GM23338 (cell line): Measurements from ENCODE around the gene YAP1. TPM values are rescaled to one million over a fixed set of nuclear protein-coding genes. Genes with fewer than 3 reads are reported as not detected.

Experiments
- ATAC-seq: fragments of 200-7000 bp; cut with Tn5 transposase; 3 replicates; pipeline ENCODE4 v1.9.1; 2020
- DNase-seq: peaks from one replicate; pipeline ENCODE4 v3.0.0-alpha.2; 2015; ENCODE audit warnings: low spot score
- H2AFZ ChIP-seq: fragments of 200-600 bp; sonication (generic); 2 replicates; pipeline ENCODE4 v1.8.0; 2016; ENCODE audit warnings: antibody characterized with exemption, mild to moderate bottlenecking, moderate library complexity
- H3F3A ChIP-seq: fragments of 200-600 bp; sonication (generic); replicated peaks from 2 replicates; pipeline ENCODE4 v1.8.0; 2017; ENCODE audit warnings: antibody characterized with exemption, mixed run types, low read depth
- H3K27ac ChIP-seq: fragments of 200-600 bp; sonication (generic); 2 replicates; pipeline ENCODE4 v1.6.1; 2016; ENCODE audit warnings: low read depth
- H3K27me3 ChIP-seq: fragments of 200-600 bp; sonication (generic); 2 replicates; pipeline ENCODE4 v1.8.0; 2016; ENCODE audit warnings: mild to moderate bottlenecking, mixed run types, moderate library complexity; ENCODE audit not compliant: insufficient read depth
- H3K36me3 ChIP-seq: fragments of 200-600 bp; sonication (generic); 2 replicates; pipeline ENCODE4 v1.8.0; 2016; ENCODE audit warnings: mild to moderate bottlenecking; ENCODE audit not compliant: insufficient read depth
- H3K4me1 ChIP-seq: fragments of 200-600 bp; sonication (generic); 2 replicates; pipeline ENCODE4 v1.8.0; 2016; ENCODE audit warnings: mild to moderate bottlenecking, moderate library complexity; ENCODE audit not compliant: insufficient read depth
- H3K4me2 ChIP-seq: fragments of 200-600 bp; sonication (generic); 2 replicates; pipeline ENCODE4 v1.7.1; 2017; ENCODE audit warnings: mixed run types
- H3K4me3 ChIP-seq: fragments of 200-600 bp; sonication (generic); 2 replicates; pipeline ENCODE4 v1.6.1; 2016; ENCODE audit warnings: mixed run types
- H3K79me2 ChIP-seq: fragments of 200-600 bp; sonication (generic); replicated peaks from 2 replicates; pipeline ENCODE4 v1.8.0; 2017; ENCODE audit warnings: mild to moderate bottlenecking; ENCODE audit not compliant: insufficient read depth
- H3K9me2 ChIP-seq: fragments of 200-600 bp; sonication (generic); 2 replicates; pipeline ENCODE4 v1.8.0; 2017; ENCODE audit not compliant: insufficient read depth
- H4K20me1 ChIP-seq: fragments of 200-600 bp; sonication (generic); replicated peaks from 2 replicates; pipeline ENCODE4 v1.8.0; 2017; ENCODE audit warnings: mild to moderate bottlenecking; ENCODE audit not compliant: insufficient read depth
- H3K27ac Mint-ChIP-seq: 2 replicates; pipeline ENCODE4 v1.8.0; 2020; ENCODE audit warnings: inconsistent platforms, mild to moderate bottlenecking, moderate library complexity, mixed read lengths
- H3K27me3 Mint-ChIP-seq: 3 replicates; pipeline ENCODE4 v1.8.0; 2022; ENCODE audit warnings: low read depth, mild to moderate bottlenecking, moderate library complexity, mixed read lengths, inconsistent platforms; ENCODE audit not compliant: insufficient read depth, poor library complexity
- H3K36me3 Mint-ChIP-seq: 3 replicates; pipeline ENCODE4 v1.8.0; 2021; ENCODE audit warnings: low read depth, mild to moderate bottlenecking, inconsistent platforms, moderate library complexity, mixed read lengths
- H3K4me1 Mint-ChIP-seq: 3 replicates; pipeline ENCODE4 v1.8.0; 2020; ENCODE audit warnings: mild to moderate bottlenecking, inconsistent platforms, mixed read lengths
- H3K4me3 Mint-ChIP-seq: 3 replicates; pipeline ENCODE4 v1.8.0; 2021; ENCODE audit warnings: moderate library complexity, mild to moderate bottlenecking, inconsistent platforms, mixed read lengths
- H3K9me3 Mint-ChIP-seq: 3 replicates; pipeline ENCODE4 v1.8.0; 2020; ENCODE audit warnings: moderate library complexity, mild to moderate bottlenecking, inconsistent platforms, mixed read lengths
- CREB1 ChIP-seq: fragments of 250-450 bp; sonication (Bioruptor Pico); IDR thresholded peaks from 2 replicates; pipeline ENCODE4 v1.5.0; 2020; ENCODE audit warnings: low read depth, mild to moderate bottlenecking, moderate library complexity
- EZH2 ChIP-seq: fragments of 200-600 bp; sonication (generic); IDR thresholded peaks from one replicate; pipeline ENCODE4 v1.8.0; 2017; ENCODE audit warnings: antibody characterized with exemption, mild to moderate bottlenecking, low read depth; ENCODE audit not compliant: unreplicated experiment
- JUNB ChIP-seq: IDR thresholded peaks from one replicate; pipeline ENCODE4 v1.6.1; 2016; ENCODE audit warnings: antibody characterized with exemption; ENCODE audit not compliant: unreplicated experiment
- POLR2AphosphoS5 ChIP-seq: IDR thresholded peaks from 2 replicates; pipeline ENCODE4 v1.6.1; 2016; ENCODE audit warnings: antibody characterized with exemption, low read depth
- STAT1 ChIP-seq: IDR thresholded peaks from one replicate; pipeline ENCODE4 v1.6.1; 2016; ENCODE audit warnings: antibody characterized with exemption; ENCODE audit not compliant: unreplicated experiment
- ZNF114 ChIP-seq: fragments of 250-450 bp; sonication (Bioruptor Pico); IDR thresholded peaks from 2 replicates; pipeline ENCODE4 v1.5.0; 2020; ENCODE audit warnings: mild to moderate bottlenecking, moderate library complexity
- polyA plus RNA-seq: library from polyadenylated mRNA; unstranded; fragments of >200 nt; fragmentation: Nextera tagmentation; extraction: Ambion mirVana; gene quantifications from 2 replicates; pipeline ENCODE4 v1.2.1, GENCODE V29; 2016
- total RNA-seq: library from RNA; depleted of rRNA; stranded (reverse); fragments of >200 nt; shearing (Covaris generic); gene quantifications from 2 replicates; pipeline ENCODE4 v1.2.3, GENCODE V29; 2014
- TF ChIP-seq, protein P1 (sequence below): fragments of 250-450 bp; sonication (Bioruptor Pico); IDR thresholded peaks from 2 replicates; pipeline ENCODE4 v1.5.0; 2020; ENCODE audit warnings: mild to moderate bottlenecking, moderate library complexity
- TF ChIP-seq, protein P2 (sequence below): IDR thresholded peaks from one replicate; pipeline ENCODE4 v1.6.1; 2018; ENCODE audit warnings: antibody characterized with exemption; ENCODE audit not compliant: unreplicated experiment

The YAP1 gene
- total and polyA plus RNA-seq, 2 experiments from 2014 or later: 17.2 to 155 TPM

DNA sequence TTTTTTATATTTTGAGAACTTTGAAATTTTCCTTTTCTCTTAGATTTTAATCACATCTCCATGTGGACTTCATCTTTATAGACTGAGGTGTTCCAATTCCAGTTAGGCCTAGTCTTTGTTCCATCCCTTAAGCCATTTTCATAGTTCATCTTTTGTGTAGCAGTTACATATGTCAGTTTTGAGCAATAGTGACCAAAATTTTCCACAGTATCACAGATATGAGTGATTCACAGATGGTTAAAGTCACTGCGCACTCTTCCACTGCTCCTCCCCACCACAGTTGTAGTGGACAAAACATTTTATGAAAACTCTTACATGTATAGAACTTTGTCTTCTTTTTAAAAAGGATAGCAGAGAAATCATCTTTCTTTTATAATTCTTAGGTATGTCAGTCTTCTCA, 42.8 kb downstream of the YAP1 start (continued):
- TF ChIP-seq, protein P1, sequence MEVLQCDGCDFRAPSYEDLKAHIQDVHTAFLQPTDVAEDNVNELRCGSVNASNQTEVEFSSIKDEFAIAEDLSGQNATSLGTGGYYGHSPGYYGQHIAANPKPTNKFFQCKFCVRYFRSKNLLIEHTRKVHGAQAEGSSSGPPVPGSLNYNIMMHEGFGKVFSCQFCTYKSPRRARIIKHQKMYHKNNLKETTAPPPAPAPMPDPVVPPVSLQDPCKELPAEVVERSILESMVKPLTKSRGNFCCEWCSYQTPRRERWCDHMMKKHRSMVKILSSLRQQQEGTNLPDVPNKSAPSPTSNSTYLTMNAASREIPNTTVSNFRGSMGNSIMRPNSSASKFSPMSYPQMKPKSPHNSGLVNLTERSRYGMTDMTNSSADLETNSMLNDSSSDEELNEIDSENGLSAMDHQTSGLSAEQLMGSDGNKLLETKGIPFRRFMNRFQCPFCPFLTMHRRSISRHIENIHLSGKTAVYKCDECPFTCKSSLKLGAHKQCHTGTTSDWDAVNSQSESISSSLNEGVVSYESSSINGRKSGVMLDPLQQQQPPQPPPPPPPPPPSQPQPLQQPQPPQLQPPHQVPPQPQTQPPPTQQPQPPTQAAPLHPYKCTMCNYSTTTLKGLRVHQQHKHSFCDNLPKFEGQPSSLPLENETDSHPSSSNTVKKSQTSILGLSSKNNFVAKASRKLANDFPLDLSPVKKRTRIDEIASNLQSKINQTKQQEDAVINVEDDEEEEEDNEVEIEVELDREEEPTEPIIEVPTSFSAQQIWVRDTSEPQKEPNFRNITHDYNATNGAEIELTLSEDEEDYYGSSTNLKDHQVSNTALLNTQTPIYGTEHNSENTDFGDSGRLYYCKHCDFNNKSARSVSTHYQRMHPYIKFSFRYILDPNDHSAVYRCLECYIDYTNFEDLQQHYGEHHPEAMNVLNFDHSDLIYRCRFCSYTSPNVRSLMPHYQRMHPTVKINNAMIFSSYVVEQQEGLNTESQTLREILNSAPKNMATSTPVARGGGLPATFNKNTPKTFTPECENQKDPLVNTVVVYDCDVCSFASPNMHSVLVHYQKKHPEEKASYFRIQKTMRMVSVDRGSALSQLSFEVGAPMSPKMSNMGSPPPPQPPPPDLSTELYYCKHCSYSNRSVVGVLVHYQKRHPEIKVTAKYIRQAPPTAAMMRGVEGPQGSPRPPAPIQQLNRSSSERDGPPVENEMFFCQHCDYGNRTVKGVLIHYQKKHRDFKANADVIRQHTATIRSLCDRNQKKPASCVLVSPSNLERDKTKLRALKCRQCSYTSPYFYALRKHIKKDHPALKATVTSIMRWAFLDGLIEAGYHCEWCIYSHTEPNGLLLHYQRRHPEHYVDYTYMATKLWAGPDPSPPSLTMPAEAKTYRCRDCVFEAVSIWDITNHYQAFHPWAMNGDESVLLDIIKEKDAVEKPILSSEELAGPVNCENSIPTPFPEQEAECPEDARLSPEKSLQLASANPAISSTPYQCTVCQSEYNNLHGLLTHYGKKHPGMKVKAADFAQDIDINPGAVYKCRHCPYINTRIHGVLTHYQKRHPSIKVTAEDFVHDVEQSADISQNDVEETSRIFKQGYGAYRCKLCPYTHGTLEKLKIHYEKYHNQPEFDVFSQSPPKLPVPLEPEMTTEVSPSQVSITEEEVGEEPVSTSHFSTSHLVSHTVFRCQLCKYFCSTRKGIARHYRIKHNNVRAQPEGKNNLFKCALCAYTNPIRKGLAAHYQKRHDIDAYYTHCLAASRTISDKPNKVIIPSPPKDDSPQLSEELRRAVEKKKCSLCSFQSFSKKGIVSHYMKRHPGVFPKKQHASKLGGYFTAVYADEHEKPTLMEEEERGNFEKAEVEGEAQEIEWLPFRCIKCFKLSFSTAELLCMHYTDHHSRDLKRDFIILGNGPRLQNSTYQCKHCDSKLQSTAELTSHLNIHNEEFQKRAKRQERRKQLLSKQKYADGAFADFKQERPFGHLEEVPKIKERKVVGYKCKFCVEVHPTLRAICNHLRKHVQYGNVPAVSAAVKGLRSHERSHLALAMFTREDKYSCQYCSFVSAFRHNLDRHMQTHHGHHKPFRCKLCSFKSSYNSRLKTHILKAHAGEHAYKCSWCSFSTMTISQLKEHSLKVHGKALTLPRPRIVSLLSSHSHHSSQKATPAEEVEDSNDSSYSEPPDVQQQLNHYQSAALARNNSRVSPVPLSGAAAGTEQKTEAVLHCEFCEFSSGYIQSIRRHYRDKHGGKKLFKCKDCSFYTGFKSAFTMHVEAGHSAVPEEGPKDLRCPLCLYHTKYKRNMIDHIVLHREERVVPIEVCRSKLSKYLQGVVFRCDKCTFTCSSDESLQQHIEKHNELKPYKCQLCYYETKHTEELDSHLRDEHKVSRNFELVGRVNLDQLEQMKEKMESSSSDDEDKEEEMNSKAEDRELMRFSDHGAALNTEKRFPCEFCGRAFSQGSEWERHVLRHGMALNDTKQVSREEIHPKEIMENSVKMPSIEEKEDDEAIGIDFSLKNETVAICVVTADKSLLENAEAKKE (CRISPR knock-in tag): no peak
- no peak for TF ChIP-seq STAT1

DNA sequence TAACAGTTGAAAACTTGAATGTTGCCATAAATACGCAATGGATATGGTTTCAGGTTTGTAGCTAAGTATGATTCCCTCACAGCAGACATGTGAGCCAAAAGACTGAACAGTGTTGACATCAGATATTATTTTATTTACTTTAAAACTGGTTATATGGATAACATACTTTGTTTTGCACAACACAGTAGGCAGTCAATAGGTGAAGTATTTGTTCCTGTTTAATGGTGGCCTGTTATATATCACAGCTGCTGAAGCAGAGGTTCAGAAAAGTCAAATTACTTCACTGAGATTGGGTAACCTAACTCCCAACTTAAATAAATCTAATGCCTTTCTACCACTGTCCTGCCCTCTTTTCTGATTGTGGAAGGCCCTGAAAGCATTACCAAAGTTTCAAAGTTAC, 44.6 kb downstream of the YAP1 start:
- H3K27me3 ChIP-seq: no peaks in the 10 kb centered on the region
- H3K9me2 ChIP-seq: no peaks in the 10 kb centered on the region
- no peaks in the 10 kb centered on the region for H3F3A ChIP-seq
- H3K4me2 ChIP-seq: no peak overlapping the region
- no peak overlapping the region for H3K27ac ChIP-seq
- H3K79me2 ChIP-seq: peaks cover 100% of the 10 kb centered on the region
- H4K20me1 ChIP-seq: peaks cover 4% of the 10 kb centered on the region; the same call in 1 of the 2 replicates
- peaks cover 8% of the 10 kb centered on the region; the same call in 1 of the 2 replicates for H3K4me1 ChIP-seq
- H2AFZ ChIP-seq: no peak overlapping the region
- peaks cover 3% of the 10 kb centered on the region for H3K27me3 Mint-ChIP-seq
- H3K27ac Mint-ChIP-seq: no peak overlapping the region
- H3K36me3 ChIP-seq: no peaks in the 10 kb centered on the region
- ATAC-seq (no peak), DNase-seq (no peak)
- peaks cover 36% of the 10 kb centered on the region for H3K4me1 Mint-ChIP-seq
- no peak overlapping the region for H3K4me3 ChIP-seq
- H3K9me3 Mint-ChIP-seq: no peaks in the 10 kb centered on the region
- no peak overlapping the region for H3K4me3 Mint-ChIP-seq
- H3K36me3 Mint-ChIP-seq: no peaks in the 10 kb centered on the region
- TF ChIP-seq JUNB: no peak
- no peak for TF ChIP-seq ZNF114 (CRISPR knock-in tag)
- TF ChIP-seq EZH2: no peak
- TF ChIP-seq CREB1 (CRISPR knock-in tag): no peak
- TF ChIP-seq, protein P2, sequence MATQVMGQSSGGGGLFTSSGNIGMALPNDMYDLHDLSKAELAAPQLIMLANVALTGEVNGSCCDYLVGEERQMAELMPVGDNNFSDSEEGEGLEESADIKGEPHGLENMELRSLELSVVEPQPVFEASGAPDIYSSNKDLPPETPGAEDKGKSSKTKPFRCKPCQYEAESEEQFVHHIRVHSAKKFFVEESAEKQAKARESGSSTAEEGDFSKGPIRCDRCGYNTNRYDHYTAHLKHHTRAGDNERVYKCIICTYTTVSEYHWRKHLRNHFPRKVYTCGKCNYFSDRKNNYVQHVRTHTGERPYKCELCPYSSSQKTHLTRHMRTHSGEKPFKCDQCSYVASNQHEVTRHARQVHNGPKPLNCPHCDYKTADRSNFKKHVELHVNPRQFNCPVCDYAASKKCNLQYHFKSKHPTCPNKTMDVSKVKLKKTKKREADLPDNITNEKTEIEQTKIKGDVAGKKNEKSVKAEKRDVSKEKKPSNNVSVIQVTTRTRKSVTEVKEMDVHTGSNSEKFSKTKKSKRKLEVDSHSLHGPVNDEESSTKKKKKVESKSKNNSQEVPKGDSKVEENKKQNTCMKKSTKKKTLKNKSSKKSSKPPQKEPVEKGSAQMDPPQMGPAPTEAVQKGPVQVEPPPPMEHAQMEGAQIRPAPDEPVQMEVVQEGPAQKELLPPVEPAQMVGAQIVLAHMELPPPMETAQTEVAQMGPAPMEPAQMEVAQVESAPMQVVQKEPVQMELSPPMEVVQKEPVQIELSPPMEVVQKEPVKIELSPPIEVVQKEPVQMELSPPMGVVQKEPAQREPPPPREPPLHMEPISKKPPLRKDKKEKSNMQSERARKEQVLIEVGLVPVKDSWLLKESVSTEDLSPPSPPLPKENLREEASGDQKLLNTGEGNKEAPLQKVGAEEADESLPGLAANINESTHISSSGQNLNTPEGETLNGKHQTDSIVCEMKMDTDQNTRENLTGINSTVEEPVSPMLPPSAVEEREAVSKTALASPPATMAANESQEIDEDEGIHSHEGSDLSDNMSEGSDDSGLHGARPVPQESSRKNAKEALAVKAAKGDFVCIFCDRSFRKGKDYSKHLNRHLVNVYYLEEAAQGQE: no peak
- no peak for TF ChIP-seq STAT1
- TF ChIP-seq POLR2AphosphoS5: no peak
